OCI-LY1 (cell line): ENCODE measurements around the gene MYOT.

Experiments
- H2AFZ ChIP-seq: fragments of 200-600 bp; sonication (generic), shearing (Covaris generic); 2 replicates; pipeline ENCODE4 v1.6.0; 2014; ENCODE audit warnings: antibody characterized with exemption, mild to moderate bottlenecking, low read length
- H3F3A ChIP-seq: fragments of 200-600 bp; sonication (generic), shearing (Covaris generic); 2 replicates; pipeline ENCODE4 v1.6.0; 2014; ENCODE audit warnings: mild to moderate bottlenecking, antibody characterized with exemption, low read length, moderate library complexity; ENCODE audit not compliant: insufficient read depth
- H3K27ac ChIP-seq: fragments of 200-600 bp; sonication (generic); 2 replicates; pipeline ENCODE4 v1.5.1; 2014; ENCODE audit warnings: low read length, mixed run types, mild to moderate bottlenecking, low read depth; ENCODE audit not compliant: poor library complexity, severe bottlenecking
- H3K27me3 ChIP-seq: fragments of 200-600 bp; sonication (generic); 2 replicates; pipeline ENCODE4 v1.6.0; 2014; ENCODE audit warnings: antibody characterized with exemption, mild to moderate bottlenecking, low read length, moderate library complexity; ENCODE audit not compliant: insufficient read depth
- H3K36me3 ChIP-seq: fragments of 200-600 bp; sonication (generic); 2 replicates; pipeline ENCODE4 v1.6.1; 2014; ENCODE audit warnings: mild to moderate bottlenecking, antibody characterized with exemption, low read length, moderate library complexity, mixed read lengths; ENCODE audit not compliant: insufficient read depth
- H3K4me1 ChIP-seq: fragments of 200-600 bp; sonication (generic); 2 replicates; pipeline ENCODE4 v1.5.1; 2014; ENCODE audit warnings: mild to moderate bottlenecking, low read length, moderate library complexity; ENCODE audit not compliant: insufficient read depth, severe bottlenecking
- H3K4me2 ChIP-seq: fragments of 200-600 bp; sonication (generic), shearing (Covaris generic); 2 replicates; pipeline ENCODE4 v1.6.1; 2014; ENCODE audit warnings: low read length
- H3K4me3 ChIP-seq: fragments of 200-600 bp; sonication (generic); 2 replicates; pipeline ENCODE4 v1.5.1; 2014; ENCODE audit warnings: low read length, low read depth, mild to moderate bottlenecking, mixed read lengths; ENCODE audit not compliant: poor library complexity, severe bottlenecking
- H3K79me2 ChIP-seq: fragments of 200-600 bp; shearing (Covaris generic); 2 replicates; pipeline ENCODE4 v1.6.1; 2016; ENCODE audit warnings: mixed run types, low read length, mixed read lengths; ENCODE audit not compliant: insufficient read depth
- H3K9ac ChIP-seq: fragments of 200-600 bp; sonication (generic), shearing (Covaris generic); 2 replicates; pipeline ENCODE4 v1.6.1; 2014; ENCODE audit warnings: mild to moderate bottlenecking, low read length, mixed read lengths
- H3K9me2 ChIP-seq: fragments of 200-600 bp; sonication (generic), shearing (Covaris generic); 2 replicates; pipeline ENCODE4 v1.6.1; 2014; ENCODE audit warnings: low read depth, mild to moderate bottlenecking, low read length, mixed read lengths
- H3K9me3 ChIP-seq: fragments of 200-600 bp; shearing (Covaris generic); 2 replicates; pipeline ENCODE4 v1.6.1; 2014; ENCODE audit warnings: low read length, mixed read lengths
- H4K20me1 ChIP-seq: fragments of 200-600 bp; sonication (generic), shearing (Covaris generic); 2 replicates; pipeline ENCODE4 v1.6.0; 2016; ENCODE audit warnings: mild to moderate bottlenecking, low read length; ENCODE audit not compliant: insufficient read depth
- EZH2 ChIP-seq: fragments of 200-600 bp; sonication (generic), shearing (Covaris generic); IDR thresholded peaks from 2 replicates; pipeline ENCODE4 v1.8.0; 2017; ENCODE audit warnings: borderline replicate concordance, mixed run types, mild to moderate bottlenecking, antibody characterized with exemption, low read length, moderate library complexity, mixed read lengths
- TF ChIP-seq, protein P1 (sequence below): fragments of 200-600 bp; sonication (generic), shearing (Covaris generic); IDR thresholded peaks from 2 replicates; pipeline ENCODE4 v1.5.1; 2017; ENCODE audit warnings: mild to moderate bottlenecking, antibody characterized with exemption, low read length, moderate library complexity, mixed read lengths

Gene MYOT

DNA sequence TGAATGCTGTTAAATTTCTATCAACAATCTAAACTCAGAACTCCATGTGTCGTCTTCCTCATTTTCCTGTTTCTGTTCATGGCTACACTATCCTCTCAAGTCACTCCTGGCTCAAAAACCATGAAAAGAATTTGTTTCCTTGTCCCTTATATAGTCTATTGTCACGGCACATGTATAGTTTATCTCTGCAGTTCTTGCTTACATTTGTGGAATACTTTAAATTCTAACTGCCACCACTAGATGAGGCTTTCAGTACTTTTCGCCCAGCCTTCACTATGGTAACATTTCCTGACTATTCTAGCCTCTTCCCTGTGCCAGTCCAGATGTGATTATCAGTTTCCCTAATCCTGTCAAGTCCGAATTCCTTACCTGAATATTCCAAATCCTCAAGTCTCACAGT lies 56.2 kb downstream of the MYOT start:
- Histone ChIP-seq H3K4me1 (no peaks in the 10 kb centered on the region), H3K79me2 (no peaks in the 10 kb centered on the region), H3K4me2 (no peak overlapping the region), H3K9me3 (no peaks in the 10 kb centered on the region), H3K36me3 (no peaks in the 10 kb centered on the region; the same call in 1 of the 2 replicates), H3K27ac (no peak overlapping the region), H3K9me2 (no peaks in the 10 kb centered on the region), H4K20me1 (no peaks in the 10 kb centered on the region), H3K4me3 (no peak overlapping the region), H2AFZ (no peak overlapping the region), H3K27me3 (no peaks in the 10 kb centered on the region), H3K9ac (no peak overlapping the region), H3F3A (no peaks in the 10 kb centered on the region)
- TF ChIP-seq, protein P1, sequence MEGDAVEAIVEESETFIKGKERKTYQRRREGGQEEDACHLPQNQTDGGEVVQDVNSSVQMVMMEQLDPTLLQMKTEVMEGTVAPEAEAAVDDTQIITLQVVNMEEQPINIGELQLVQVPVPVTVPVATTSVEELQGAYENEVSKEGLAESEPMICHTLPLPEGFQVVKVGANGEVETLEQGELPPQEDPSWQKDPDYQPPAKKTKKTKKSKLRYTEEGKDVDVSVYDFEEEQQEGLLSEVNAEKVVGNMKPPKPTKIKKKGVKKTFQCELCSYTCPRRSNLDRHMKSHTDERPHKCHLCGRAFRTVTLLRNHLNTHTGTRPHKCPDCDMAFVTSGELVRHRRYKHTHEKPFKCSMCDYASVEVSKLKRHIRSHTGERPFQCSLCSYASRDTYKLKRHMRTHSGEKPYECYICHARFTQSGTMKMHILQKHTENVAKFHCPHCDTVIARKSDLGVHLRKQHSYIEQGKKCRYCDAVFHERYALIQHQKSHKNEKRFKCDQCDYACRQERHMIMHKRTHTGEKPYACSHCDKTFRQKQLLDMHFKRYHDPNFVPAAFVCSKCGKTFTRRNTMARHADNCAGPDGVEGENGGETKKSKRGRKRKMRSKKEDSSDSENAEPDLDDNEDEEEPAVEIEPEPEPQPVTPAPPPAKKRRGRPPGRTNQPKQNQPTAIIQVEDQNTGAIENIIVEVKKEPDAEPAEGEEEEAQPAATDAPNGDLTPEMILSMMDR = no peak
- TF ChIP-seq EZH2 = no peak

DNA sequence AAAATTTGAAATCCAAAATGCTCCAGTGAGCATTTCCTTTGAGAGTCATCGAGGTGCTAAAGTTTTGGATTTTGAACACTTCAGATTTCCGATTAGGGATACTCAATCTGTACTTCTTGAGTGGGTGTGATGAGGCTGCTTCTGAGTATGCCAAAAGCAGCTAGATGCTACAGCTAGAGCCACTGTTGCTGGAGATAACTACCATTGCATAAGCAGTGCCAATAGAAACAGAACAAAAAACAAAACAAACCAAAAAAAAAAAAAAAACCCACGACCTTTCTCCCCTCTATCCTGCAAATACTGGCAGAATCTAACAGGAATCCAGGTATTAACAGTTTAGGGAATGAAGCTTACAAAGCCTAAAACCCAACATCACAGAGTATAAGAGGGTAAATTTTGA lies 65.1 kb downstream of the MYOT start:
- Histone ChIP-seq H3K4me3 (no peak overlapping the region), H3F3A (no peaks in the 10 kb centered on the region), H4K20me1 (no peaks in the 10 kb centered on the region), H3K9me3 (no peaks in the 10 kb centered on the region), H3K4me1 (no peaks in the 10 kb centered on the region), H3K4me2 (no peak overlapping the region), H3K27ac (no peak overlapping the region), H3K79me2 (no peaks in the 10 kb centered on the region), H3K36me3 (peaks cover 16% of the 10 kb centered on the region; the same call in 1 of the 2 replicates), H3K9me2 (no peaks in the 10 kb centered on the region), H2AFZ (no peak overlapping the region), H3K27me3 (no peaks in the 10 kb centered on the region), H3K9ac (no peak overlapping the region)
- TF ChIP-seq EZH2 = no peak
- TF ChIP-seq, protein P1 = no peak

DNA sequence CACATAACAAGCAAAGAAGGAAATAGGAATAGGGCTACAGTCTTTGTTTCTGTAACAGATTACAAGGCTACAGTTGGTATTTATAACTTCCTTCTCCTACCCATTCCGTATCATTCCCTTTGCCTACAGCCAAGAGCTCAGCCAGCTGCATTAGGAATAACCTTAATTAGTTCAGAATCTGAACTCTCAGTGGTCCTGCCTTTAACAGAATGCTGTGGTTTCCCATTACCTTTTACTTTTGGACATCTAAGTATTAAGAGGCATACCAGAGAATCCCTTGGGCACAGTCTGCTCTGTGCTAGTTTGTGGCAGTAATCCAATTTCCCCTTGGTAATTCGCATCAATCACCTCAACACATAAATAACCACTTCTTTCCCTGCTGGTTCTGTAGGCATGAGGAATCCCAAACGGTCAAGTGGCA lies 65.8 kb downstream of the MYOT start:
- Histone ChIP-seq H3K9me3 (no peaks in the 10 kb centered on the region), H3K4me1 (no peaks in the 10 kb centered on the region), H2AFZ (no peak overlapping the region), H4K20me1 (no peaks in the 10 kb centered on the region), H3F3A (no peaks in the 10 kb centered on the region), H3K79me2 (no peaks in the 10 kb centered on the region), H3K36me3 (peaks cover 19% of the 10 kb centered on the region; the same call in 1 of the 2 replicates), H3K9ac (no peak overlapping the region), H3K27me3 (no peaks in the 10 kb centered on the region), H3K27ac (no peak overlapping the region), H3K4me2 (no peak overlapping the region), H3K9me2 (no peaks in the 10 kb centered on the region), H3K4me3 (no peak overlapping the region)
- TF ChIP-seq EZH2 = no peak
- TF ChIP-seq, protein P1 = no peak
